GM12878 (cell line): Measurements from ENCODE around the gene COG4. TPM values are rescaled to one million over a fixed set of nuclear protein-coding genes. Genes with fewer than 3 reads are reported as not detected.

ENCODE experiments used
- ATAC-seq: fragments of 200-7000 bp; cut with Tn5 transposase; 3 replicates; pipeline ENCODE4 v1.9.1; 2020; ENCODE audit warnings: mild to moderate bottlenecking, moderate library complexity
- BruUV-seq: library from RNA; stranded (reverse); fragments of 400-500 nt; replicated peaks from 2 replicates; lab custom pipeline; 2021; lab: Mats Ljungman, UMichigan
- CTCF ChIA-PET: fragments of 300-600 bp; sonication (Branson Sonifier 250); formaldehyde crosslinking; extraction: SDS; loops from one replicate; lab custom pipeline; 2021; ENCODE audit warnings: inconsistent platforms; lab: Yijun Ruan, JAX
- POLR2A ChIA-PET: fragments of 350-600 bp; formaldehyde crosslinking; extraction: SDS; loops from one replicate; lab custom pipeline; 2021; ENCODE audit warnings: inconsistent platforms; lab: Charles Lee
- RAD21 ChIA-PET: fragments of 300-600 bp; sonication (Branson Sonifier 250); formaldehyde crosslinking; loops from one replicate; lab custom pipeline; 2023; ENCODE audit warnings: antibody characterized with exemption; ENCODE audit not compliant: unreplicated experiment; lab: Charles Lee
- SMC1A ChIA-PET: fragments of 300-600 bp; sonication (Branson Sonifier 250); formaldehyde crosslinking; loops from one replicate; lab custom pipeline; 2023; ENCODE audit not compliant: unreplicated experiment, uncharacterized antibody; lab: Charles Lee
- DNase-seq: peaks from one replicate; pipeline ENCODE4 v3.0.0-alpha.2; 2011; ENCODE audit warnings: low read depth, low spot score
- FAIRE-seq: peaks from 3 replicates; lab custom pipeline; 2011; peaks lifted over from hg19 to GRCh38; lab: Jason Lieb, UNC
- H2AFZ ChIP-seq: 2 replicates; pipeline ENCODE4 v1.6.0; 2011; ENCODE audit warnings: low read depth, low read length, control low read depth; ENCODE audit not compliant: control insufficient read depth
- H3K27ac ChIP-seq: 2 replicates; pipeline ENCODE4 v1.5.1; 2011; ENCODE audit warnings: control low read depth; ENCODE audit not compliant: control insufficient read depth, insufficient read depth
- H3K27me3 ChIP-seq, 2 experiments: replicated peaks in 1 of 2; 2 replicates each; pipeline versions ENCODE4 v1.6.0 to v1.6.1; 2011; ENCODE audit warnings: low read length in 1 of 2; ENCODE audit not compliant: control insufficient read depth in 2 of 2, insufficient read depth in 2 of 2
- H3K36me3 ChIP-seq, 2 experiments: 2 replicates each; pipeline ENCODE4 v1.5.1; 2011; ENCODE audit warnings: low read length in 1 of 2; ENCODE audit not compliant: control insufficient read depth in 2 of 2, insufficient read depth in 2 of 2
- H3K4me1 ChIP-seq: 2 replicates; pipeline ENCODE4 v1.6.1; 2011; ENCODE audit warnings: mild to moderate bottlenecking, low read length, moderate library complexity, mixed read lengths; ENCODE audit not compliant: control insufficient read depth, insufficient read depth
- H3K4me2 ChIP-seq: 2 replicates; pipeline ENCODE4 v1.6.0; 2011; ENCODE audit warnings: control low read depth; ENCODE audit not compliant: control insufficient read depth, insufficient read depth
- H3K4me3 ChIP-seq: fragments of 200-600 bp; sonication (generic); 2 replicates; pipeline ENCODE4 v1.5.1; 2016
- H3K79me2 ChIP-seq: 2 replicates; pipeline ENCODE4 v1.6.0; 2011; ENCODE audit warnings: low read length; ENCODE audit not compliant: control insufficient read depth, insufficient read depth
- H3K9ac ChIP-seq: 2 replicates; pipeline ENCODE4 v1.8.0; 2011; ENCODE audit warnings: low read length, control low read depth, mixed read lengths; ENCODE audit not compliant: control insufficient read depth, insufficient read depth
- H3K9me3 ChIP-seq: replicated peaks from 3 replicates; pipeline ENCODE4 v1.5.1; 2011; ENCODE audit warnings: mild to moderate bottlenecking, low read length; ENCODE audit not compliant: control insufficient read depth, insufficient read depth
- H4K20me1 ChIP-seq: 2 replicates; pipeline ENCODE4 v1.6.0; 2011; ENCODE audit not compliant: control insufficient read depth, insufficient read depth
- BACH1 ChIP-seq: fragments of 450-650 bp; IDR thresholded peaks from 2 replicates; pipeline ENCODE4 v1.6.1; 2017; ENCODE audit warnings: mild to moderate bottlenecking, borderline replicate concordance
- E2F4 ChIP-seq: IDR thresholded peaks from 2 replicates; pipeline ENCODE4 v1.6.1; 2012; ENCODE audit warnings: low read depth, low read length, improper control_type of control experiment
- MTA2 ChIP-seq: fragments of 450-650 bp; IDR thresholded peaks from 2 replicates; pipeline ENCODE4 v1.6.1; 2016; ENCODE audit warnings: low read depth, mild to moderate bottlenecking, moderate library complexity
- POLR2AphosphoS5 ChIP-seq: IDR thresholded peaks from 2 replicates; pipeline ENCODE4 v1.6.1; 2011; ENCODE audit warnings: mild to moderate bottlenecking, low read length, inconsistent platforms
- ZNF592 ChIP-seq: fragments of 450-650 bp; IDR thresholded peaks from 2 replicates; pipeline ENCODE4 v1.6.1; 2017; ENCODE audit warnings: mild to moderate bottlenecking, moderate library complexity
- WGBS: methylation state at CpG from one replicate; pipeline ENCODE4 v1.1.6; 2016; ENCODE audit warnings: low lambda C conversion rate; ENCODE audit not compliant: insufficient replicate concordance, insufficient coverage; ENCODE audit errors: missing lambda C conversion rate; 5-methylcytosine and 5-hydroxymethylcytosine counted together
- in situ Hi-C: fragments of 300-500 bp; cut with MboI; formaldehyde crosslinking; loops from 9 replicates; pipeline ENCODE4 v1.14.3; 2018; ENCODE audit warnings: mixed read lengths
- intact Hi-C: fragments of 100-400 bp; cut with micrococcal nuclease; formaldehyde crosslinking; loops from one replicate; pipeline ENCODE4 v1.14.2; 2022; ENCODE audit not compliant: unreplicated experiment
- polyA plus RNA-seq, 11 experiments: library from polyadenylated mRNA; depleted of rRNA in 4 of 11; unstranded in 6 of 11; stranded (reverse) in 5 of 11; fragments of >200 nt; fragmentation: Nextera tagmentation in 4 of 11; fragmentation: Illumina TruSeq in 1 of 11; extraction: Ambion mirVana in 4 of 11; extraction: Trizol in 1 of 11; gene quantifications; 1 replicate in 1 of 11; 2 replicates in 10 of 11; pipeline versions ENCODE4 v1.2.1 to v1.2.3, GENCODE V29; 2011 to 2016; ENCODE audit warnings: inconsistent platforms in 2 of 11, missing spikeins in 2 of 11, low read depth in 1 of 11
- total RNA-seq, 4 experiments: library from RNA; depleted of rRNA in 3 of 4; stranded (reverse); fragments of >200 nt in 3 of 4; fragmentation: Illumina TruSeq in 1 of 4; extraction: Trizol in 1 of 4; gene quantifications; 2 replicates each; pipeline versions ENCODE4 v1.2.1 to v1.2.3, GENCODE V29; 2013 to 2021

The COG4 gene
- total and polyA plus RNA-seq, 10 of the 15 experiments (the other 5 are each of a cell fraction or from before 2014, with no cell fraction given): 7.0 to 57.7 (median 33.0) TPM

GRCh38 chr16:70551788-70552187, 28.4 kb upstream of the COG4 start:
- Histone ChIP-seq H3K79me2 (peaks cover 8% of the 10 kb centered on the region), H3K27ac (no peak overlapping the region), H3K27me3 (no peaks in the 10 kb centered on the region), H3K9ac (no peak overlapping the region), H3K4me3 (no peak overlapping the region), H2AFZ (no peak overlapping the region), H3K36me3 (peaks cover 40 to 57% of the 10 kb centered on the region in 2 experiments), H3K9me3 (no peaks in the 10 kb centered on the region), H3K4me2 (no peak overlapping the region), H3K4me1 (no peaks in the 10 kb centered on the region), H4K20me1 (peaks cover 6% of the 10 kb centered on the region)
- SMC1A ChIA-PET: interaction anchor here (0.6 to 1.9 kb wide), 4 partner anchors 10 to 157 kb away, joined by 3 to 4 read pairs (median 4); no protein-coding TSS in a partner anchor
- DNase-seq (no peak), FAIRE-seq (no peak), ATAC-seq (no peak)
- POLR2A ChIA-PET: interaction anchor here (0.6 kb wide), 1 partner anchor 31 kb away, joined by 3 read pairs; no protein-coding TSS in a partner anchor
- WGBS: 95% methylated on average over 3 of the region's 3 CpGs
- RAD21 ChIA-PET: no interaction called here
- TF ChIP-seq E2F4 (no peak), POLR2AphosphoS5 (no peak), MTA2 (no peak), BACH1 (no peak), ZNF592 (no peak)
- intact Hi-C loops: no loop called here
- in situ Hi-C loops: no loop called here
- no TSS peak for BruUV-seq
- CTCF ChIA-PET: interaction anchor here (0.8 to 1.2 kb wide), 3 partner anchors 10 to 43 kb away, joined by 3 to 5 read pairs (median 3); no protein-coding TSS in a partner anchor
